Measurements from ENCODE around the gene SSR3.

GRCh38 chr3:156579427-156579851 lies 24.5 kb upstream of the SSR3 start:
- TF ChIP-seq POLR2A (IDR thresholded peaks at IDR 0.05; ENCODE audit: low read depth, low read length) (no peak), POLR2AphosphoS5 (IDR thresholded peaks at IDR 0.05; ENCODE audit: low read depth, low read length) (no peak), TAF1 (IDR thresholded peaks at IDR 0.05; ENCODE audit: low read depth, low read length) (no peak), POU2F2 (IDR thresholded peaks at IDR 0.05; ENCODE audit: low read depth, low read length) (no peak), SPI1 (IDR thresholded peaks at IDR 0.05; ENCODE audit: low read depth, low read length) (peak; percentile 79), PAX5 (IDR thresholded peaks at IDR 0.05; ENCODE audit: insufficient read depth, low read length, severe bottlenecking) (no peak)
